Muscle layer of colon (tissue), 2 donors: Measurements from ENCODE around the gene ST7.
"Not testable (repeated sequence)": the region's sequence is repeated elsewhere in the genome, so short reads cannot be mapped to it uniquely, and the experiment has no call there.

Experiments used
- H3K27ac ChIP-seq: one replicate; pipeline ENCODE4 v1.7.0; 2013; ENCODE audit warnings: low read depth, mild to moderate bottlenecking, low read length, moderate library complexity
- H3K27me3 ChIP-seq, 2 donors: one replicate each; pipeline ENCODE4 v1.7.0; 2013; ENCODE audit warnings: low read length in 2 of 2, mild to moderate bottlenecking in 2 of 2; ENCODE audit not compliant: insufficient read depth in 2 of 2, control insufficient read depth in 1 of 2
- H3K36me3 ChIP-seq: one replicate; pipeline ENCODE4 v1.7.0; 2013; ENCODE audit warnings: mild to moderate bottlenecking, low read length; ENCODE audit not compliant: insufficient read depth
- H3K4me1 ChIP-seq: one replicate; pipeline ENCODE4 v1.7.0; 2013; ENCODE audit warnings: mild to moderate bottlenecking, low read length; ENCODE audit not compliant: insufficient read depth
- H3K4me3 ChIP-seq, 2 donors: one replicate each; pipeline ENCODE4 v1.7.0; 2013; ENCODE audit warnings: low read length in 2 of 2, low read depth in 1 of 2, mild to moderate bottlenecking in 1 of 2, moderate library complexity in 1 of 2
- H3K9ac ChIP-seq: one replicate; pipeline ENCODE4 v1.7.0; 2013; ENCODE audit warnings: low read length
- H3K9me3 ChIP-seq: one replicate; pipeline ENCODE4 v1.7.0; 2013; ENCODE audit warnings: mild to moderate bottlenecking, low read length
- donor health status: abdominal sarcoma.
- donor health status: Adenocarcinoma of cecum.

The ST7 gene

GRCh38 chr7:117021366-117021765 lies 68.1 kb downstream of the ST7 start:
- Histone ChIP-seq H3K9ac (peak overlapping the region; percentile 71), H3K9me3 (no peaks in the 10 kb centered on the region), H3K4me3 (peak overlapping the region in 1 of 2 donors; percentile 73), H3K27me3 (no peaks in the 10 kb centered on the region), H3K27ac (no peak overlapping the region), H3K36me3 (no peaks in the 10 kb centered on the region), H3K4me1 (peaks cover 36% of the 10 kb centered on the region)

GRCh38 chr7:117021986-117022385 lies 68.7 kb downstream of the ST7 start:
- H3K27me3 ChIP-seq: no peaks in the 10 kb centered on the region
- peak overlapping the region in 1 of 2 donors; percentile 73 for H3K4me3 ChIP-seq
- peaks cover 36% of the 10 kb centered on the region for H3K4me1 ChIP-seq
- H3K9ac ChIP-seq: peak overlapping the region; percentile 71
- no peaks in the 10 kb centered on the region for H3K9me3 ChIP-seq
- H3K36me3 ChIP-seq: no peaks in the 10 kb centered on the region
- no peak overlapping the region for H3K27ac ChIP-seq

GRCh38 chr7:117023325-117023854 lies 70.1 kb downstream of the ST7 start:
- no peak overlapping the region for H3K9ac ChIP-seq
- no peak overlapping the region for H3K4me3 ChIP-seq
- no peaks in the 10 kb centered on the region for H3K27me3 ChIP-seq
- peaks cover 28% of the 10 kb centered on the region for H3K4me1 ChIP-seq
- no peaks in the 10 kb centered on the region for H3K36me3 ChIP-seq
- H3K9me3 ChIP-seq: no peaks in the 10 kb centered on the region
- H3K27ac ChIP-seq: no peak overlapping the region

GRCh38 chr7:117024811-117025210 lies 71.5 kb downstream of the ST7 start:
- H3K9me3 ChIP-seq: no peaks in the 10 kb centered on the region
- H3K4me3 ChIP-seq: no peak overlapping the region
- peaks cover 26% of the 10 kb centered on the region for H3K4me1 ChIP-seq
- no peaks in the 10 kb centered on the region for H3K36me3 ChIP-seq
- no peaks in the 10 kb centered on the region for H3K27me3 ChIP-seq
- H3K27ac ChIP-seq: no peak overlapping the region
- H3K9ac ChIP-seq: no peak overlapping the region

GRCh38 chr7:117025891-117026290 lies 72.6 kb downstream of the ST7 start:
- Histone ChIP-seq H3K27ac (no peak overlapping the region), H3K4me3 (no peak overlapping the region), H3K4me1 (peaks cover 21% of the 10 kb centered on the region)

GRCh38 chr7:117030346-117030745 lies 77.0 kb downstream of the ST7 start:
- not testable (repeated sequence) for H3K9ac ChIP-seq, H3K36me3 ChIP-seq, H3K9me3 ChIP-seq, H3K4me3 ChIP-seq, H3K27me3 ChIP-seq, H3K27ac ChIP-seq
- peaks cover 13% of the 10 kb centered on the region for H3K4me1 ChIP-seq

More at GRCh38 chr7:117025891-117026290, 72.6 kb downstream of the ST7 start:
- Histone ChIP-seq H3K27me3 (no peaks in the 10 kb centered on the region), H3K9ac (no peak overlapping the region), H3K9me3 (peaks cover 3% of the 10 kb centered on the region), H3K36me3 (no peaks in the 10 kb centered on the region)

GRCh38 chr7:117030793-117031192 lies 77.5 kb downstream of the ST7 start:
- H3K27me3 ChIP-seq, H3K9ac ChIP-seq, H3K27ac ChIP-seq, H3K9me3 ChIP-seq, H3K4me3 ChIP-seq, H3K36me3 ChIP-seq: not testable (repeated sequence)
- H3K4me1 ChIP-seq: peaks cover 17% of the 10 kb centered on the region

- H3K9me3 ChIP-seq: peaks cover 3% of the 10 kb centered on the region
- H3K27ac ChIP-seq: no peak overlapping the region
- no peaks in the 10 kb centered on the region for H3K36me3 ChIP-seq
- H3K4me1 ChIP-seq: peaks cover 28% of the 10 kb centered on the region
- H3K4me3 ChIP-seq: no peak overlapping the region
- H3K27me3 ChIP-seq: no peaks in the 10 kb centered on the region
- no peak overlapping the region for H3K9ac ChIP-seq
Observed at GRCh38 chr7:117032810-117033209, 79.5 kb downstream of the ST7 start.

- H3K27ac ChIP-seq: no peak overlapping the region
- H3K9me3 ChIP-seq: peaks cover 3% of the 10 kb centered on the region
- no peaks in the 10 kb centered on the region for H3K36me3 ChIP-seq
- no peak overlapping the region for H3K4me3 ChIP-seq
- H3K27me3 ChIP-seq: no peaks in the 10 kb centered on the region
- H3K4me1 ChIP-seq: peaks cover 28% of the 10 kb centered on the region
- no peak overlapping the region for H3K9ac ChIP-seq
Observed at GRCh38 chr7:117034851-117035464, 81.7 kb downstream of the ST7 start.

GRCh38 chr7:117035465-117035862 lies 82.2 kb downstream of the ST7 start:
- Histone ChIP-seq H3K36me3 (no peaks in the 10 kb centered on the region), H3K27ac (no peak overlapping the region), H3K9ac (no peak overlapping the region), H3K4me3 (no peak overlapping the region), H3K4me1 (peaks cover 28% of the 10 kb centered on the region), H3K27me3 (no peaks in the 10 kb centered on the region), H3K9me3 (peaks cover under 1% of the 10 kb centered on the region)

- no peak overlapping the region for H3K4me3 ChIP-seq
- H3K9ac ChIP-seq: no peak overlapping the region
- no peaks in the 10 kb centered on the region for H3K9me3 ChIP-seq
- no peak overlapping the region for H3K27ac ChIP-seq
- H3K27me3 ChIP-seq: no peaks in the 10 kb centered on the region
- no peaks in the 10 kb centered on the region for H3K36me3 ChIP-seq
- H3K4me1 ChIP-seq: peaks cover 28% of the 10 kb centered on the region
Observed at GRCh38 chr7:117036053-117036669, 82.9 kb downstream of the ST7 start.

GRCh38 chr7:117036836-117037235 lies 83.5 kb downstream of the ST7 start:
- no peaks in the 10 kb centered on the region for H3K36me3 ChIP-seq
- no peak overlapping the region for H3K4me3 ChIP-seq
- no peaks in the 10 kb centered on the region for H3K9me3 ChIP-seq
- H3K27me3 ChIP-seq: no peaks in the 10 kb centered on the region
- H3K9ac ChIP-seq: no peak overlapping the region
- peaks cover 28% of the 10 kb centered on the region for H3K4me1 ChIP-seq
- no peak overlapping the region for H3K27ac ChIP-seq
